ENCODE data around the gene NMNAT2.
A peak's percentile ranks its signal among the peaks of the same experiment; 100 is the strongest.

NMNAT2 gene

DNA sequence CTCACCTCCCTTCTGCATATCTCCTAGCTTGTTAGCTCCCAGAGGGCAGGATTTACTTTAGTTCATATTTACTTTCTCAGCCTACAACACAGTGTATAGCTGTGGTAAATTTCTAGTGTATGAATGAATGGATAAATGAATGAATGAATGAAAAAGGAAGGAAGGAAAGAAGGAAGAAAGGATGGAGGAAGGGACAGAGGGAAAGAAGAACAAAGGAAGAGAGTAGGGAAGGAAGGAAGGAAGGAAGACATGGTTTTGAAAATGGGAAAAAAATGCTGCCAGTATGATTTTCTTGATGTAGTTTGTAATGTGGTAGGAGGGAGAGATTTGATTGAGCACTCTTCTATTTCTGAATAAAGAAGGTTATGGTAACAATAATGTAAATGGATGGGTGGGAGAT is 185.1 kb downstream of the NMNAT2 start:
- DNase-seq, result no peak

- no peak for DNase-seq
Measured at GRCh38 chr1:183231545-183231944, 186.6 kb downstream of the NMNAT2 start.

- DNase-seq, result no peak
Measured at GRCh38 chr1:183230413-183230812, 187.8 kb downstream of the NMNAT2 start.

- DNase-seq, result no peak
Measured at GRCh38 chr1:183228347-183229220, 189.6 kb downstream of the NMNAT2 start.

- peak; percentile 4 to 21 for DNase-seq
Measured at GRCh38 chr1:183227422-183228346, 190.5 kb downstream of the NMNAT2 start.

DNA sequence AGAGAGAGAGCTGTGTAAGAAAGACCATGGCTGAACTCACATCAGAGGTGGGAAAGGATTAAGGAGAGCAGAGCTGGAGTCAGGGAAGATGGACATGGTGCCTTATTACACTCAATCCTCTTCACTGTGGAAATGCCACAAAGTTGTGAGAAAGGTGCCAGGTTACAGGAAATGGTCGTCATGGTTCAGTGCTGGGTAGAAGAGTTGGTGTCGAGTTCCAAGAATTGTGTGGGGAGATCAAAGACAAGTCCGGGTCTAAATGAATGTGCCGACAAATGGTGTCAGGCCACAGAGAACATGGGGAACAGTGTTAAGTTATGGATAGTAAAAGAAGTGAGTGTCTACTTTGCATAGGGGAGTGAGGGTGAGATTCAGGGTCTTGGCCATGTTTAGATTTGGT is 191.2 kb downstream of the NMNAT2 start:
- DNase-seq, result no peak

- no peak for DNase-seq
Measured at GRCh38 chr1:183226361-183226760, 191.8 kb downstream of the NMNAT2 start.

- DNase-seq, result no peak
Measured at GRCh38 chr1:183223467-183223866, 194.7 kb downstream of the NMNAT2 start.

GRCh38 chr1:183222909-183223308 is 195.3 kb downstream of the NMNAT2 start:
- DNase-seq, result no peak

DNA sequence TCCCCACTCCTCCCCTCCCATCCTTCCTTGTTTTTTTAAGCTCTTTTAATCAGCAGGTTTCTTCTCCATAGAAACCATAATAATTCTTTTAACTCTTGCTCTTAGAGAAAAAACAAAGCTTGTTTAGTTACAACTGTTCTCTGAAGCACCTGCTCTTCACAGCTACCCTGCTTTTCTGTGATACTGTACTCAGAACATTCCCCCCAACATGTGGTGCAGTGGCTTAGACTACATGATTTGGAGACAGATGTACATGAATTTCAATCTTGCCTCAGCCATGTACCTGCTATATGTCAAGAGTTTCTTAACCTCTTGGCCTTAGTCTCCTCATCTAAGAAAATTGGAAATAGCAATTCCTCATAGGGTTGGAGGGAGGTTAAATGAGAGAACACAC is 198.6 kb downstream of the NMNAT2 start:
- no peak for DNase-seq

DNA sequence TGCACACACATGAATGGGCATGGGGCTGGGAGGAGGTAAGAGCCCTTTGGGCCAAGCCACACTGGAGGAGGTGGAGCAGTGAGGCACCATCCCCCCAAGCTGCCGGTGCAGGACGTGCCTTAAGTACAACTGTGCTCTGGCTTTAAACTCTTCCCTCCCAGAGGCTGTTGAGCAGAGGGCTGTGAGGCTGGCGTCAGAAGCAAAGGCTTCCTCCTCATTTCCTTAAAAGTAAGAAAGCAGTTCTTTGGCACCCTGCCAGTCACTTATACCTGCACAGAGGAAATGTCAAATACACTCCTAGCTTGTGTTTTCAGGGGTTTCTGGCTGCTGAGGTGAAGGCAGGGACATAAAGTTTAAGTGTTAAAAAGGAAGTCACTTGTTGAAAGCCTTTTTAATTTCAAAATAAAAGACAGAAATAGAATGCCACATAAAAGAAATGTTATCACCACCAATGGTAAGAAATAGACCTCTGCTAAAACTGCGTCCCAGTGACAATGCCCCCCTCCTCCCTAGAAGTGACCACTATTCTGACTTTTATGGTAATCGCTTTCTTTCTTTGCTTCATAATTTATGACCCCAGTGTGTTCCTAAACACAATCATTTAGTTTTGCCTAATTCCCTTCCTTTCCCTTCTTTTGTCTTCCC is 199.1 kb downstream of the NMNAT2 start:
- peak; percentile 51 to 60 for DNase-seq

DNA sequence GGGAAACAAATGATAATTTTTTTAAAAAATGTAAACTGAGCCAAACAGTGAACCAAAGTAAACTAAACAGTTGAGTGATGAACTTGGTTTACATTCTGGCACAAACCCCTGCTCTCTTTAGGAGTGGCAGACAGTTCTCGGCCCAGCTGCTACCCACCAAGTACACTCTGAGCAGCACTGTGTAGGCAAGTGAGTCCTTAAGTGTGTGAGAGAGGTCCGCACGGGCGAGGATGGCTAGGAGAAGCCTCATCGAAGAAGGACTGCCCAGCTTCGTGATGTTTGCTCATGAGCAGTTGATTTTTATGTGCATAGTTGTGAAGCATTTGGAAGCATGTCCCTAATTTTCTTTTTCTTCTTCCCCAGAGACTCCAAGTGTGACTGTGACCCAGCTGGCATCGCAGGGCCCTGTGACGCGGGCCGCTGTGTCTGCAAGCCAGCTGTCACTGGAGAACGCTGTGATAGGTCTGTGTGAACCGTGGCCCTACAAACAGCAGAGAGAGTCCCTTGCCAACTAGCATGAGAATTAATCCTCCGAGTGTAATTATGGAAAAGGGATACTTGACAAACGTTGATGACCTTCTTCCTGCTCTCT is 200.1 kb downstream of the NMNAT2 start:
- no peak for DNase-seq

DNA sequence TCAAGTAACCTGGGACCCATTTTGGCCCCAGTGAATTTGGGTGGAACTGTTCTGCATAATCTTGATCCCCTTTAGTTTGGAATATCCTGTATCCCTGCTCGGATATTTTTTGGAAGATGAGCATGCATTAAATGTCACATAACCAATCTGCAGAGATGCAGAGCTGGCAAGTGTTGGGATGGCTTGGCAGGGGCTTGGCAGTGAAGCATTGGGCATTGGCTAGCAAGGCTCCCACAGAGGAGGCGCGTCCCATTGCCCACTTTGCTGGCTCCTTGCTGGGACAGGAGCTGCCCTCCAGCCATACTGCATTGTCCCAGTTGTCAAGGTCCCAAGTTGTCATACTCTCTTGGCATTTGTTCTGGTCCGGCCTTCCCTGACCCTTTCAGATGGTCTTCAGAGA is 202.2 kb downstream of the NMNAT2 start:
- DNase-seq, result no peak

GRCh38 chr1:183215076-183215720 is 203.0 kb downstream of the NMNAT2 start:
- no peak for DNase-seq

GRCh38 chr1:183214021-183214970 is 203.9 kb downstream of the NMNAT2 start:
- DNase-seq, result no peak

DNA sequence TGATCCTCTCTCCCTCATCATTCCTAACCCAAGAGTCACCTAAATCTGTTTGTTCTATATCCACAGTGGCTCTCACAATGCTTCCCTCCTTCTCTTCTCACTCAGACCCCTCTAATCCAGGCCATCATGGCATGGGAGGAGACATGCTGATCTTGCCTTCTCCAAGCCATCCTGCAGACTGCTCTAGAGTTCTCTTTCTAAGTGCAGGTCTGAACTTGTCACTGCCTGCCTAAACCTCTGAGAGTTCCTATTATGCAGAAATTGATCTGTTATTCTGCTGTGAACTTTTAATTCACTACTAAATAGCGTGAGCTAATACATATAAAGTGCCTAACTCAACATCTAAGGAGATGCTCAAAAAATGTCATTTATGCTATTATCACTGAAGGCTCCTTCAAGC is 205.3 kb downstream of the NMNAT2 start:
- DNase-seq, result no peak

DNA sequence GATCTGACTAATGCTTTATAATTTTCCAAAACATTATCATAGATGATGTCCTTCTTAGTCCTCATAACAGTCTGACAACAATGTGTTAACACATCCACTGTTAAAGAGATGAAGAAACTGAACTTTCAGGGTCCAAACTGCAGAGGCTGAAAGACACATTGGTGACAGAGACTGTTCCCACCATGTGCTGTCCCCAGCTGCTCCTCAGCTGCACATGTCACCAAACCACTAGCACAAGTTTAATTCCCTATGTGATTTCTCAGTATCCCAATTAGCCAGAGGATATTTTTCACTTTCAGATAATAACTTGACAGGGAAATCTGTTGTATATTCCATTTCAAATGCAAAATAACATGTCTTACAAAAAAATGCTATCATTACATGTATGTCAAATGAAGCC is 207.5 kb downstream of the NMNAT2 start:
- no peak for DNase-seq

- DNase-seq, result no peak
Measured at GRCh38 chr1:183209533-183210158, 208.5 kb downstream of the NMNAT2 start.

GRCh38 chr1:183206538-183207122 is 211.6 kb downstream of the NMNAT2 start:
- no peak for DNase-seq

GRCh38 chr1:183205196-183205781 is 212.9 kb downstream of the NMNAT2 start:
- DNase-seq, result no peak

Measured in CD4-positive, alpha-beta T cell treated with Interleukin-4 for 1 hour (primary cell).